NCI-H774 (cell line): ENCODE measurements around the gene CPM.
A peak's percentile ranks its signal among the peaks of the same experiment; 100 is the strongest.

Experiments used
- DNase-seq: peaks from one replicate; lab custom pipeline; 2025; lab: John Stamatoyannopoulos, UW

Gene CPM

GRCh38 chr12:68956466-68956865 is 23.5 kb upstream of the CPM start:
- DNase-seq, result no peak

- DNase-seq, result no peak
Measured at GRCh38 chr12:68954811-68955210, 21.8 kb upstream of the CPM start.

- DNase-seq, result no peak
Measured at GRCh38 chr12:68953536-68953935, 20.6 kb upstream of the CPM start.

- DNase-seq, result no peak
Measured at GRCh38 chr12:68951652-68952051, 18.7 kb upstream of the CPM start.

GRCh38 chr12:68950511-68950910 is 17.5 kb upstream of the CPM start:
- no peak for DNase-seq

- no peak for DNase-seq
Measured at GRCh38 chr12:68945255-68945654, 12.3 kb upstream of the CPM start.

GRCh38 chr12:68944296-68945076 is 11.5 kb upstream of the CPM start:
- no peak for DNase-seq

GRCh38 chr12:68943848-68944247 is 10.9 kb upstream of the CPM start:
- no peak for DNase-seq

GRCh38 chr12:68940731-68941130 is 7.8 kb upstream of the CPM start:
- DNase-seq, result no peak

GRCh38 chr12:68939505-68939904 is 6.5 kb upstream of the CPM start:
- DNase-seq, result no peak

- DNase-seq, result no peak
Measured at GRCh38 chr12:68934392-68934791, 1.4 kb upstream of the CPM start.

GRCh38 chr12:68932128-68932960 is 627 bp downstream of the CPM start:
- peak; percentile 36 for DNase-seq

- DNase-seq, result no peak
Measured at GRCh38 chr12:68930178-68930577, 2.8 kb downstream of the CPM start.

- no peak for DNase-seq
Measured at GRCh38 chr12:68924546-68924945, 8.4 kb downstream of the CPM start.

- no peak for DNase-seq
Measured at GRCh38 chr12:68919581-68920239, 13.3 kb downstream of the CPM start.

GRCh38 chr12:68918960-68919359 is 14.0 kb downstream of the CPM start:
- no peak for DNase-seq

- DNase-seq, result no peak
Measured at GRCh38 chr12:68915055-68915454, 17.9 kb downstream of the CPM start.

GRCh38 chr12:68913682-68914081 is 19.3 kb downstream of the CPM start:
- DNase-seq, result no peak

- DNase-seq, result no peak
Measured at GRCh38 chr12:68912916-68913315, 20.1 kb downstream of the CPM start.

- DNase-seq, result no peak
Measured at GRCh38 chr12:68911197-68911718, 21.7 kb downstream of the CPM start.

GRCh38 chr12:68910128-68910527 is 22.8 kb downstream of the CPM start:
- no peak for DNase-seq

- no peak for DNase-seq
Measured at GRCh38 chr12:68908076-68908475, 24.9 kb downstream of the CPM start.

GRCh38 chr12:68905733-68906132 is 27.2 kb downstream of the CPM start:
- DNase-seq, result no peak
